GM21360 (cell line): ENCODE measurements around the gene CDC123.
"Not testable (repeated sequence)": the region's sequence is repeated elsewhere in the genome, so short reads cannot be mapped to it uniquely, and the experiment has no call there.

Experiments
- ATAC-seq: cut with Tn5 transposase; IDR thresholded peaks from one replicate; pipeline ENCODE4 v1.9.1; 2021; ENCODE audit warnings: mild to moderate bottlenecking, moderate library complexity; ENCODE audit not compliant: unreplicated experiment

CDC123 gene

GRCh38 chr10:12287772-12288171, 91.8 kb downstream of the CDC123 start:
- no peak for ATAC-seq

GRCh38 chr10:12297784-12298183, 101.8 kb downstream of the CDC123 start:
- ATAC-seq, result not testable (repeated sequence)

GRCh38 chr10:12299222-12299965, 103.4 kb downstream of the CDC123 start:
- no peak for ATAC-seq
